ENCODE results near the gene THY1. TPM values are rescaled to one million over a fixed set of nuclear protein-coding genes. Genes with fewer than 3 reads are reported as not detected.

THY1 gene
- total and polyA plus RNA-seq, 8 donors = 1.4 to 28.6 (median 4.4) TPM

DNA sequence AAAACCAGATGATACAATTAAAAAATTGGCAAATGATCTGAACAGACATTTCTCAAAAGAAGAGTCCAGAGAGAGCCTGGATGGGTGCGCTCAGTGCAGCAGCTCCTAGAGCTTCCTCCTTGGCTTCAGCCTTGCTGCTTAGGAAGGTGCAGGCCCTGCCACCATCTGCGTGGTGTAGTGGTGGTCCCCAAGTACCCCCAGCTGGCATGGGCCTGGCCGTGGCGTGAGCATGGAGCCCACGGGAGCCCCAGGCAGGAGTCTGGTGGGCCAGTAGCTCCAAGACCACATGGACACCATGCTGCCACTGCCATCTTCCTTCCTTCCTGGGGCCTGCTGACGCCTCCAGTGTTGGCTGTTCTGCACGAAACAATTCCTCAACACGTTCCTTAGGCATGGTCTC lies 20.5 kb downstream of the THY1 start:
- H3K9me3 ChIP-seq = no peaks in the 10 kb centered on the region
- H3K27ac ChIP-seq = no peak overlapping the region
- no peaks in the 10 kb centered on the region for H3K27me3 ChIP-seq
- 78 to 94% methylated on average over 8 of the region's 8 CpGs for WGBS, 2 donors
- H3K4me1 ChIP-seq = no peaks in the 10 kb centered on the region
- H3K36me3 ChIP-seq = no peaks in the 10 kb centered on the region
- intact Hi-C loops (cut with DNase I) = no loop called here
- FAIRE-seq (no peak), ATAC-seq (no peak), DNase-seq (no peak)
- no peak overlapping the region for H3K4me3 ChIP-seq
- TF ChIP-seq CTCF (IDR thresholded peaks at IDR 0.05) = no peak

GRCh38 chr11:119400860-119401259 lies 22.1 kb downstream of the THY1 start:
- Histone ChIP-seq H3K4me1 (no peaks in the 10 kb centered on the region), H3K36me3 (no peaks in the 10 kb centered on the region), H3K27me3 (no peaks in the 10 kb centered on the region), H3K27ac (no peak overlapping the region), H3K9me3 (no peaks in the 10 kb centered on the region), H3K4me3 (no peak overlapping the region)
- ATAC-seq (no peak), DNase-seq (no peak), FAIRE-seq (no peak)
- intact Hi-C loops (cut with DNase I) = no loop called here
- no peak for TF ChIP-seq CTCF (IDR thresholded peaks at IDR 0.05)

- H3K36me3 ChIP-seq = no peaks in the 10 kb centered on the region
- no peaks in the 10 kb centered on the region for H3K27me3 ChIP-seq
- H3K4me3 ChIP-seq = no peak overlapping the region
- DNase-seq = no peak
- FAIRE-seq = no peak
- ATAC-seq = no peak
- TF ChIP-seq CTCF (IDR thresholded peaks at IDR 0.05) = no peak
- no peaks in the 10 kb centered on the region for H3K4me1 ChIP-seq
- no peaks in the 10 kb centered on the region for H3K9me3 ChIP-seq
- no peak overlapping the region for H3K27ac ChIP-seq
- intact Hi-C loops (cut with DNase I) = no loop called here
Observed at GRCh38 chr11:119397740-119398139, 25.2 kb downstream of the THY1 start.

DNA sequence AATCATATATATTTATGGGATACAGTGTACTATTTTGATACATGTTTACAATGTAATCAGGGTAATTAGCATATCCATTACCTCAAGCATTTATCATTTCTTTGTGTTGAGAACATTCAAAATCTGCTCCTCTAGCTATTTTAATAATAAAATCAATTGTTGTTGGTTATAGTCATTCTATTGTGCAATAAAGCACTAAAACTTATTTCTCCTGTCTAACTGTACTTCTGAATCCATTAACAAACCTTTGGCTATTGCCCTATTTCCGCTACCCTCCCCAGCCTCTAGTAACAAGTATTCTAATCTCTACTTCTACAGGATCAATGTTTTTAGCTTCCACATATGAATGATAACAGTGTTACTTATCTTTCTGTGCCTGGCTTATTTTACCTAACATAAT lies 26.1 kb downstream of the THY1 start:
- ATAC-seq = no peak
- TF ChIP-seq CTCF (IDR thresholded peaks at IDR 0.05) = no peak
- Histone ChIP-seq H3K4me1 (no peaks in the 10 kb centered on the region), H3K9me3 (no peaks in the 10 kb centered on the region), H3K27me3 (no peaks in the 10 kb centered on the region), H3K27ac (no peak overlapping the region), H3K36me3 (no peaks in the 10 kb centered on the region), H3K4me3 (no peak overlapping the region)
- FAIRE-seq = peak; percentile 34
- intact Hi-C loops (cut with DNase I) = no loop called here
- 83 to 87% methylated on average over 1 of the region's 1 CpG for WGBS, 2 donors
- DNase-seq = no peak

DNA sequence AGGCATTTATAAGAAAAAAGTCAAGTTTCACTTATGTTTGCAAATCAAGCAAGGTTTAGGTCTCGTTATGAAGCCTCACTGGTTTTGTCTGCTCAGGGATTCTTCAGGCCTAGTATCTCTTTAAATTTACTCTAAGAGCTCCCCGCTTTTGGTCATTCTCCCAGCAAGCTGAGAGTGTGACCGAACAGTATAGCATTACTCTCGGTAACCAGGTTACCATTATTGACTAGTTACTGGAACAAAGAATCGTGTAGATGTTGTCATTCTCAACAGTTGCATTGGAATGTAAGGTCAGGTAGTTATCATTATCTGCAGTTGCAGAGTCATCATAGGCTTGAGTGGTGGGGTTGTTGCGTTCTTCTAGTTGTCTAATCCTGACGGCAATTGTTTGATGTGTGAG lies 31.7 kb downstream of the THY1 start:
- no peak overlapping the region for H3K4me3 ChIP-seq
- FAIRE-seq (no peak), ATAC-seq (no peak), DNase-seq (no peak)
- no peaks in the 10 kb centered on the region for H3K4me1 ChIP-seq
- H3K36me3 ChIP-seq = no peaks in the 10 kb centered on the region
- intact Hi-C loops (cut with DNase I) = no loop called here
- no peak for TF ChIP-seq CTCF (IDR thresholded peaks at IDR 0.05)
- no peaks in the 10 kb centered on the region for H3K9me3 ChIP-seq
- WGBS, 2 donors = 87 to 88% methylated on average over 7 of the region's 7 CpGs
- H3K27me3 ChIP-seq = no peaks in the 10 kb centered on the region
- no peak overlapping the region for H3K27ac ChIP-seq

All from pancreas (tissue), 10 donors.